HG02642 (cell line): Measurements from ENCODE around the gene ABLIM3.
"Not testable (repeated sequence)": the region's sequence is repeated elsewhere in the genome, so short reads cannot be mapped to it uniquely, and the experiment has no call there.

Experiments
- ATAC-seq: cut with Tn5 transposase; IDR thresholded peaks from one replicate; pipeline ENCODE4 v1.9.1; 2021; ENCODE audit warnings: mild to moderate bottlenecking; ENCODE audit not compliant: unreplicated experiment, poor library complexity

The ABLIM3 gene

GRCh38 chr5:149246906-149247305, 105.6 kb downstream of the ABLIM3 start:
- no peak for ATAC-seq

- no peak for ATAC-seq
These were observed 106.4 kb downstream of the ABLIM3 start for GRCh38 chr5:149247726-149248125.

- no peak for ATAC-seq
These were observed 110.3 kb downstream of the ABLIM3 start for GRCh38 chr5:149251546-149251945.

- no peak for ATAC-seq
These were observed 113.2 kb downstream of the ABLIM3 start for GRCh38 chr5:149254506-149254905.

- no peak for ATAC-seq
These were observed 115.2 kb downstream of the ABLIM3 start for GRCh38 chr5:149256451-149256850.

DNA sequence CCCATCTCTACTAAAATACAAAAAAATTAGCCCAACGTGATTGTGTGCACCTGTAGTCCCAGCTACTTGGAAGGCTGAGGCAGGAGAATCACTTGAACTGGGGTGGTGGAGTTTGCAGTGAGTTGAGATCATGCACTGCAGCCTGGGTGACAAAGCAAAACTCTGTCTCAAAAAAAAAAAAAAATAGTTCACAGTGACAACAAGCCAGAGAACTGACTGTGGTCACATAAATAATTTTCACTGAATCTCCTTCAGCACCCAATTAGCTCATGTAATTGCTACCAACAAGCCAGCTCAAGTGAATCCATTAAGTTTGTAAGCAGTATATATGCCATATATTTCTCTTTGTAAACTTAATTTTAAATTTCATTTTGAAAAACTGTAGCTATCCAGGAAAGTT, 115.8 kb downstream of the ABLIM3 start:
- no peak for ATAC-seq

- ATAC-seq: no peak
These were observed 116.8 kb downstream of the ABLIM3 start for GRCh38 chr5:149257889-149258705.

DNA sequence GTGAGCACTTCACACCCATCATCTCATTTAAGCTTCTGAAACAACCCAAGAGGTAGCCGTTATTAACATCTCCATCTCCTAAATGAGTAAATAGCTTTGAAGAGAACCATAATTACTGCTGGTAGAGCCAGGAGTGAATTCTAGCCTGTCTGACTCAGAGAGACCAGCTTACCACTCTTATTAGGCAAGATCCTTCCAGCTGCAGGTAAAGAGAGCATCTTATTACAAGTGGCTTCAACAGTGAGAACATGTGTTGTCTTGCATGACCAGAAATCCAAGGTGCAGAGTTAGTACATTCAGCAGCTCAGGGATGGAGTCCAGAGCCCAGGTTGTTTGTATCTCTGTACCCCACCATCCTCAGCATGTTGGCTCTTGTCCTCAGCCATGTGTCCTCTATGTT, 119.5 kb downstream of the ABLIM3 start:
- ATAC-seq: no peak

GRCh38 chr5:149261246-149261645, 120.0 kb downstream of the ABLIM3 start:
- no peak for ATAC-seq

DNA sequence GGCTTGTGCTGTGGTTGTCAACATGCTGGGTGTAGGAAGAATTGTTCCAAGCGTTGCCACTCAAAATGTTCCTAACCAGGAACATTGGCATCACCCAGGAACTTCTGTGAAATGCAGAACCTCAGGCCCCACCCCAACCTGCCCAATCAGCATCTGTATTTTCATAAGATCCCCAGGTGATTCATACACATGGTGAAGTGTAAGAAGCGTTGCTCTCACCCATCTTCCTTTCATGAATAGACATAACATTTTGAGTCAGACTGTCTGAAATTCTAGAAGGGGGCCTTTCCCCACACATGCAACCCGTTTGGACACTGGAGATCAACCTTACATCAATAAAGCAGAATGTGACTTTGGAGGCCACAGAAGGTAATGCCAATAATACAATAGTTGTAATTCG, 121.0 kb downstream of the ABLIM3 start:
- no peak for ATAC-seq

DNA sequence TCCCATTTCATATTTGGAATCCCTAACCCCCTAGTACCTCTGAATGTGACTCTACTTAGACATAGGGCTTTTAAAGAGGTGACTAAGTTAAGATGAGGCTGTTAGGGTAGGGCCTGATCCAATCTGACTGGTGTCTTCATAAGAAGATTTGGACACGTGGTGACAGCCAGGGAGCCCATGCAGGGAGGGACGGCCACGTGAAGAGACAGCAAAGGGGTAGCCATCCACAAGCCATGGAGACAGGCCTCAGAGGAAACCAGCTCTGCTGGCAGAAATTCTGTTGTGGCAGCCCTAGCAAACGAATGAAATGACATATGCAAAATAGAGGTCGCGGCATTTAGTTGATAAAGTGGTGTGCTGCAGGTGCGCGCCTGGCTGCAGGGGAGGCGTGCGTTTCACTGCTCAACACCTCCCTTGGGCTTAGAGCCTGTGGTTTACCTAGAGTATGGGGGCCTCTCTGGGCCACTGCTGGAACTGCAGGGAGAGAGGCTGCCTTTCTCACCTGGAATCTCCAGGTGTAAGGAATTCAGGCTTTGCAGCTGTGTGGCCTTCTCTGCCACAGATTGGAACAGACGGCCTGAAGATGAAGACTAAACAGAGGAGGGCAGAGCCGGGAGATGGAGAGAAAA, 123.3 kb downstream of the ABLIM3 start:
- peak; percentile 81 for ATAC-seq

GRCh38 chr5:149265068-149265465, 123.8 kb downstream of the ABLIM3 start:
- no peak for ATAC-seq

- no peak for ATAC-seq
These were observed 124.3 kb downstream of the ABLIM3 start for GRCh38 chr5:149265597-149265996.

DNA sequence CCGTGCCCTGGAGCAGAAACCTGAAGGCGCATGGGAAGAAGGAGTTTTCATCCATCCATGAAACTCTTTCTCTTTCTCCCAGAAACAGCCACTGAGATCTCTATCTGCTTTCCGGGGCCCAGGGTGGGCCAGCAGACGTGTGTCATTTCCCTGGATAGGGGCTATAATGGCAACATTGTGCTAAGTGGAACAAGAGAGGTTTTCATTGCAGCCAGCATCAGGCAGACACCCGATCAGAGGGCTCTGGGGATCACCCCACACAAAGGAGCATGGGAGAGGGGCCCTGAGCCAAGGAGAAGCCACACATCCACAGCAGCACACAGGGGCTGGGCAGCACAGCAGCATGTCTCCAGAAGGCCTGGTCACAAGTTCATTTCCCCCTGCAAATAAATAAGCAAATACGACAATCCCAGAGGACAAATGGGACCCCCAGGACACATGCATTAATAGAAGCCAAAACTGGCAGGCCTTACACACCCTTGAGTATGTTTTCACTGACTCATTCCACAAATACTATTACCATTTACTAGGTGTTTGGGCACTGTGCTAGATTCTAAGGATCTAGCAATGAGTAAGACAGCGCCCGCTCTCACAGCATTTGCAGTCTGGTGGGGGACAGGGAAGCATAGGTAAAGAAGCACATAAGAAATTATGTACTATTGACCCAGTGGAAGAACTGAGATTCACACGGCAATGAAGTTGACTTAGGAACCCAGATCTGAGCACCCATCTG, 126.1 kb downstream of the ABLIM3 start:
- ATAC-seq: no peak

GRCh38 chr5:149268928-149269557, 127.8 kb downstream of the ABLIM3 start:
- ATAC-seq: no peak

DNA sequence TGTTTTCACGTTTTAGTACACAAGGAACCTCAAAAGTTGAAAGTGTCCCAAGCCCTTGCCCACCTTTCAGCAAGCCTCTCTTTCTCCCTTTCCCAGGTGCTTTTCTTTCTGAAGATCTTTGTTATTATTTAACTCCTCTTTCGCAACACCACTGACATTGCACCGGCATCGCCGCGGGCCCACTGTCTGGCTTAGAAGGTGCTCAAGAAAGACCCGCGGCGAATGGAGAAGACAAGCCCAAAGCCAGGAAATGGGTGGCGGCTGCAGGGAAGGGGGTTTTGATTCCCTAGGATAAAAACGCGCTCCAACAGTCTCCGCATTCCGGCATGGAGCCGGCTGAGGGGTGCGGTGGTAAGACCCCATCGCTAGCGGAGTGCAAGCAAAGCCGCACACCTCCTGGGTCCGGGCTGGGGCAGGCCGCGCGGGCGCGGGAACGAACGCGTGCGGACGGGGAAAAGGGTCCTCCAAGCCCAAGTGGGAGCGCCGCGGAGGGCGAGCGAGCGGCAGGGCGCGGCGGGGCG, 130.0 kb downstream of the ABLIM3 start:
- no peak for ATAC-seq

DNA sequence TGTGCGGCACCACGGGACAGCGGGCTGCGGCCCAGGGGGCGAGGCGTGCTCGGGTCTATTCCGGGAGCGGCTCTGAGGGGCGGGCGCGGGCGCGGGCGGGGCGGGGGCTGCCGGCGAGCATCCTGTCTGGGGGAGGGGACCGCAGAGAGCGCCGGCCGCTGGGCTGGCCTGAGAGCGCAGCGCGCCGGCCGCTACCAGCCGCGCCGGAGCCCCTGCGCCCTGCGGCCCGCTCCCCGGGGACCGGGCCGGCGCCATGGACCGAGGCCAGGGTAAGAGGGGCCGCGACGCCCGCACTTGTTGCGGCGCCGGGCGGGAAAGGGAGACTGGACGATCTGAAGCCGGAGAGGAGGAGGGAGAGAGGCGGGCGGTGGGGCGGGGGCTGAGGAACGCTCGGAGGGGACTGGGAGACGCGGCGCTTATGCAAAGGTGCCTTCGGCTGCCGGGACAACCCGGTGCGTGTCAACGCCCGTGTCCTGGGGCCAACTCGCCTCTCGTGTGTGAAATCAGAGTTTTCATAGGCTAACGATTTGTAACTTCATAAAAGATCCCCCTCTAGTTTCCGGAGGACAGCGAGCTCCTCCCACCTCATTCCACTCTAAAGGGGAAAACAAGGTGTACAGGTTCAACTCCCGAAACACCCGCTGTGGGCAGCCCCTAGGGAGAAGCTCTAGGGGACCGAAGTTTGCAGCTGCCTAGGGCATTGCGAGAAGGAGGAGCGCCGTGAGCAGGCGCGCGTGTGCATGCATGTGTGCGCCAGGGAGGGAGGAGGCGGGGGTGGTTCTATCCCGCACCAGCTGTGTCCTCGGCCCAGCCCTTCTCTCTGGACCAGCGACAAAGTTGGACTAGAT, 130.6 kb downstream of the ABLIM3 start, which contains the start of gene AFAP1L1:
Gene AFAP1L1 (plus strand): TSS at position 144 of the 848 bp plus-strand sequence. CDS start 110 bp downstream, at position 254.
- ATAC-seq: no peak

- not testable (repeated sequence) for ATAC-seq
These were observed 131.5 kb downstream of the ABLIM3 start for GRCh38 chr5:149272781-149273180.

DNA sequence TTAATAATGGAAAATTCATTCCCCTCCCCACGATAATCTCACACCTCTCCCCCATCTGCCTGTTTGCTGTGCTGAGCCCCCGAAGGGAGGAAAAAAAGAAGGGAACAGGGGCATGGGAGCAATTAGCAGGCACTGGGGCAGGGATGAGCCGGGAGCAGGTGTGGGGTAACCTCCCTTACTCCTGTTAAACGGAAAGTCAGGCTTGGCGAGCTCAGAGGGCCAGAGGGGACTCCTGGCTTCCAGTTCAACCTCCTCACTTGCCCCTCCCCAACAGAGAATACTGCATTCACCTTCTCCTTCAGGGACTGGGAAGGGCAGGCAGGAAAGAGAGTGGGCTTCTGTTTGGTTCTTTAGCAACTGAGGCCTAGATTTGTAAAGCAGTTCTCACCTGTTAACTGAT, 131.9 kb downstream of the ABLIM3 start:
- no peak for ATAC-seq

DNA sequence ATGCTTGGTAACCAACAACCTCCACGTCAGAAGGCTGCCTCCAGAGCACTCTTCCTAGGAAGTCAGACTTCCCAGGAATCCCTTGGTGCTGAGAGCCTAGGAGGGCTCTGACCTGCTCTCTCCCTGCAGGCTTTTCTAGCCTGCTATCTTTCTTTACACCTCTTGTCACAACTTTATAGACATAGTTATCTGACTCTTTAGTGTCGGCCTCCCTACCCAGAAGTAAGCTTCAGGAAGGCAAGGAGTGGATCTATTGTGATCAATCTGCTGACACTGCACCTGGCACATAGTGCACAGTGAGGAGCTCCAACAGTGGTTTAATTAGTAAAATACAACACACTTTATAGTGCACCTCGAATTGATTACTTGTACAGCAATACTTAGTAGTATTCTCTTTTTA, 132.7 kb downstream of the ABLIM3 start:
- no peak for ATAC-seq
